GM12878 (cell line): Measurements from ENCODE around the gene MDM1. TPM values are rescaled to one million over a fixed set of nuclear protein-coding genes. Genes with fewer than 3 reads are reported as not detected.

Experiments used
- ATAC-seq: fragments of 200-7000 bp; cut with Tn5 transposase; 3 replicates; pipeline ENCODE4 v1.9.1; 2020; ENCODE audit warnings: mild to moderate bottlenecking, moderate library complexity
- BruUV-seq: library from RNA; stranded (reverse); fragments of 400-500 nt; replicated peaks from 2 replicates; lab custom pipeline; 2021; lab: Mats Ljungman, UMichigan
- CTCF ChIA-PET: fragments of 300-600 bp; sonication (Branson Sonifier 250); formaldehyde crosslinking; extraction: SDS; loops from one replicate; lab custom pipeline; 2021; ENCODE audit warnings: inconsistent platforms; lab: Yijun Ruan, JAX
- POLR2A ChIA-PET: fragments of 350-600 bp; formaldehyde crosslinking; extraction: SDS; loops from one replicate; lab custom pipeline; 2021; ENCODE audit warnings: inconsistent platforms; lab: Charles Lee
- RAD21 ChIA-PET: fragments of 300-600 bp; sonication (Branson Sonifier 250); formaldehyde crosslinking; loops from one replicate; lab custom pipeline; 2023; ENCODE audit warnings: antibody characterized with exemption; ENCODE audit not compliant: unreplicated experiment; lab: Charles Lee
- SMC1A ChIA-PET: fragments of 300-600 bp; sonication (Branson Sonifier 250); formaldehyde crosslinking; loops from one replicate; lab custom pipeline; 2023; ENCODE audit not compliant: unreplicated experiment, uncharacterized antibody; lab: Charles Lee
- DNase-seq: peaks from one replicate; pipeline ENCODE4 v3.0.0-alpha.2; 2011; ENCODE audit warnings: low read depth, low spot score
- FAIRE-seq: peaks from 3 replicates; lab custom pipeline; 2011; peaks lifted over from hg19 to GRCh38; lab: Jason Lieb, UNC
- H2AFZ ChIP-seq: 2 replicates; pipeline ENCODE4 v1.6.0; 2011; ENCODE audit warnings: low read depth, low read length, control low read depth; ENCODE audit not compliant: control insufficient read depth
- H3K27ac ChIP-seq: 2 replicates; pipeline ENCODE4 v1.5.1; 2011; ENCODE audit warnings: control low read depth; ENCODE audit not compliant: control insufficient read depth, insufficient read depth
- H3K27me3 ChIP-seq, 2 experiments: replicated peaks in 1 of 2; 2 replicates each; pipeline versions ENCODE4 v1.6.0 to v1.6.1; 2011; ENCODE audit warnings: low read length in 1 of 2; ENCODE audit not compliant: control insufficient read depth in 2 of 2, insufficient read depth in 2 of 2
- H3K36me3 ChIP-seq, 2 experiments: 2 replicates each; pipeline ENCODE4 v1.5.1; 2011; ENCODE audit warnings: low read length in 1 of 2; ENCODE audit not compliant: control insufficient read depth in 2 of 2, insufficient read depth in 2 of 2
- H3K4me1 ChIP-seq: 2 replicates; pipeline ENCODE4 v1.6.1; 2011; ENCODE audit warnings: mild to moderate bottlenecking, low read length, moderate library complexity, mixed read lengths; ENCODE audit not compliant: control insufficient read depth, insufficient read depth
- H3K4me2 ChIP-seq: 2 replicates; pipeline ENCODE4 v1.6.0; 2011; ENCODE audit warnings: control low read depth; ENCODE audit not compliant: control insufficient read depth, insufficient read depth
- H3K4me3 ChIP-seq: fragments of 200-600 bp; sonication (generic); 2 replicates; pipeline ENCODE4 v1.5.1; 2016
- H3K79me2 ChIP-seq: 2 replicates; pipeline ENCODE4 v1.6.0; 2011; ENCODE audit warnings: low read length; ENCODE audit not compliant: control insufficient read depth, insufficient read depth
- H3K9ac ChIP-seq: 2 replicates; pipeline ENCODE4 v1.8.0; 2011; ENCODE audit warnings: low read length, control low read depth, mixed read lengths; ENCODE audit not compliant: control insufficient read depth, insufficient read depth
- H3K9me3 ChIP-seq: replicated peaks from 3 replicates; pipeline ENCODE4 v1.5.1; 2011; ENCODE audit warnings: mild to moderate bottlenecking, low read length; ENCODE audit not compliant: control insufficient read depth, insufficient read depth
- H4K20me1 ChIP-seq: 2 replicates; pipeline ENCODE4 v1.6.0; 2011; ENCODE audit not compliant: control insufficient read depth, insufficient read depth
- CTCF ChIP-seq, 3 experiments: IDR thresholded peaks in 2 of 3; conservative IDR thresholded peaks in 1 of 3; 2 replicates each; pipeline ENCODE4 v1.5.1; 2011; ENCODE audit warnings: low read depth in 3 of 3, low read length in 3 of 3, mild to moderate bottlenecking in 3 of 3, control low read depth in 2 of 3, moderate library complexity in 2 of 3, inconsistent platforms in 1 of 3, mixed read lengths in 1 of 3; ENCODE audit not compliant: control insufficient read depth in 2 of 3, insufficient read depth in 1 of 3; ENCODE audit errors: extremely low read depth in 1 of 3
- E2F4 ChIP-seq: IDR thresholded peaks from 2 replicates; pipeline ENCODE4 v1.6.1; 2012; ENCODE audit warnings: low read depth, low read length, improper control_type of control experiment
- EP300 ChIP-seq, 2 experiments: fragments of 150-350 bp in 1 of 2; IDR thresholded peaks; 2 replicates each; pipeline ENCODE4 v1.6.1; 2011 to 2012; ENCODE audit warnings: low read depth in 2 of 2, low read length in 2 of 2, borderline replicate concordance in 1 of 2, improper control_type of control experiment in 1 of 2, inconsistent platforms in 1 of 2; ENCODE audit not compliant: control insufficient read depth in 1 of 2
- FOXM1 ChIP-seq: IDR thresholded peaks from 2 replicates; pipeline ENCODE4 v1.6.1; 2012; ENCODE audit warnings: low read depth, mild to moderate bottlenecking, inconsistent platforms, low read length, moderate library complexity
- IRF5 ChIP-seq: fragments of 450-650 bp; IDR thresholded peaks from 2 replicates; pipeline ENCODE4 v1.6.1; 2017; ENCODE audit warnings: borderline replicate concordance
- KAT2A ChIP-seq: conservative IDR thresholded peaks from 2 replicates; pipeline ENCODE4 v1.6.1; 2011; ENCODE audit warnings: low read depth, low read length; ENCODE audit not compliant: control insufficient read depth
- NR2C1 ChIP-seq: fragments of 450-650 bp; IDR thresholded peaks from 2 replicates; pipeline ENCODE4 v1.6.1; 2017; ENCODE audit warnings: antibody characterized with exemption, mild to moderate bottlenecking, moderate library complexity
- NR2F1 ChIP-seq: fragments of 450-650 bp; conservative IDR thresholded peaks from 2 replicates; pipeline ENCODE4 v1.6.1; 2017; ENCODE audit warnings: mild to moderate bottlenecking
- RELB ChIP-seq: fragments of 450-650 bp; IDR thresholded peaks from 2 replicates; pipeline ENCODE4 v1.6.1; 2017; ENCODE audit warnings: low read depth, mild to moderate bottlenecking, moderate library complexity
- SIN3A ChIP-seq: IDR thresholded peaks from 2 replicates; pipeline ENCODE4 v1.6.1; 2012; ENCODE audit warnings: low read depth, low read length, improper control_type of control experiment
- SIX5 ChIP-seq: IDR thresholded peaks from 2 replicates; pipeline ENCODE4 v1.6.1; 2011; ENCODE audit warnings: mild to moderate bottlenecking, low read depth, low read length, moderate library complexity; ENCODE audit not compliant: severe bottlenecking
- STAT3 ChIP-seq: IDR thresholded peaks from 2 replicates; pipeline ENCODE4 v1.6.1; 2011; ENCODE audit warnings: low read depth, low read length, improper control_type of control experiment
- ZNF207 ChIP-seq: fragments of 450-650 bp; IDR thresholded peaks from 2 replicates; pipeline ENCODE4 v1.6.1; 2014; ENCODE audit warnings: antibody characterized with exemption, mild to moderate bottlenecking, borderline replicate concordance
- ZNF217 ChIP-seq: fragments of 450-650 bp; IDR thresholded peaks from 2 replicates; pipeline ENCODE4 v1.6.1; 2017; ENCODE audit warnings: antibody characterized with exemption, mild to moderate bottlenecking
- WGBS: methylation state at CpG from one replicate; pipeline ENCODE4 v1.1.6; 2016; ENCODE audit warnings: low lambda C conversion rate; ENCODE audit not compliant: insufficient replicate concordance, insufficient coverage; ENCODE audit errors: missing lambda C conversion rate; 5-methylcytosine and 5-hydroxymethylcytosine counted together
- in situ Hi-C: fragments of 300-500 bp; cut with MboI; formaldehyde crosslinking; loops from 9 replicates; pipeline ENCODE4 v1.14.3; 2018; ENCODE audit warnings: mixed read lengths
- intact Hi-C: fragments of 100-400 bp; cut with micrococcal nuclease; formaldehyde crosslinking; loops from one replicate; pipeline ENCODE4 v1.14.2; 2022; ENCODE audit not compliant: unreplicated experiment
- polyA plus RNA-seq, 11 experiments: library from polyadenylated mRNA; depleted of rRNA in 4 of 11; unstranded in 6 of 11; stranded (reverse) in 5 of 11; fragments of >200 nt; fragmentation: Nextera tagmentation in 4 of 11; fragmentation: Illumina TruSeq in 1 of 11; extraction: Ambion mirVana in 4 of 11; extraction: Trizol in 1 of 11; gene quantifications; 1 replicate in 1 of 11; 2 replicates in 10 of 11; pipeline versions ENCODE4 v1.2.1 to v1.2.3, GENCODE V29; 2011 to 2016; ENCODE audit warnings: inconsistent platforms in 2 of 11, missing spikeins in 2 of 11, low read depth in 1 of 11
- total RNA-seq, 4 experiments: library from RNA; depleted of rRNA in 3 of 4; stranded (reverse); fragments of >200 nt in 3 of 4; fragmentation: Illumina TruSeq in 1 of 4; extraction: Trizol in 1 of 4; gene quantifications; 2 replicates each; pipeline versions ENCODE4 v1.2.1 to v1.2.3, GENCODE V29; 2013 to 2021

MDM1 gene
- total and polyA plus RNA-seq, 10 of the 15 experiments (the other 5 are each of a cell fraction or from before 2014, with no cell fraction given): 10.1 to 25.3 (median 16.5) TPM

GRCh38 chr12:68341822-68342221, 9.7 kb upstream of the MDM1 start:
- H3K9me3 ChIP-seq: no peaks in the 10 kb centered on the region
- no peak overlapping the region for H2AFZ ChIP-seq
- no peaks in the 10 kb centered on the region for H3K36me3 ChIP-seq
- in situ Hi-C loops: no loop called here
- ATAC-seq (no peak), FAIRE-seq (no peak), DNase-seq (no peak)
- no peaks in the 10 kb centered on the region for H4K20me1 ChIP-seq
- ChIA-PET POLR2A (interaction anchor here (0.5 to 1.3 kb wide), 2 partner anchors 17 to 31 kb away, joined by 3 to 8 read pairs; no protein-coding TSS in a partner anchor), RAD21 (no interaction called here), CTCF (interaction anchor here (1.8 to 1.9 kb wide), 2 partner anchors 14 to 119 kb away, joined by 4 read pairs; no protein-coding TSS in a partner anchor), SMC1A (interaction anchor here (1.3 to 1.8 kb wide), 7 partner anchors 11 to 528 kb away, joined by 3 to 6 read pairs (median 4); no protein-coding TSS in a partner anchor)
- H3K4me1 ChIP-seq: no peaks in the 10 kb centered on the region
- H3K4me2 ChIP-seq: no peak overlapping the region
- 61% methylated on average over 2 of the region's 2 CpGs for WGBS
- H3K9ac ChIP-seq: no peak overlapping the region
- no peaks in the 10 kb centered on the region; a peak in 1 of 4 replicates for H3K27me3 ChIP-seq
- no peaks in the 10 kb centered on the region for H3K79me2 ChIP-seq
- H3K27ac ChIP-seq: no peak overlapping the region
- BruUV-seq: no TSS peak
- no peak overlapping the region for H3K4me3 ChIP-seq
- intact Hi-C loops: no loop called here
- TF ChIP-seq ZNF207: no peak
- no peak for TF ChIP-seq E2F4
- no peak for TF ChIP-seq KAT2A
- TF ChIP-seq IRF5: no peak
- TF ChIP-seq CTCF (IDR thresholded peaks at IDR 0.05 in 2 of 3, conservative IDR thresholded peaks at IDR 0.05 in 1 of 3; ENCODE audit: control insufficient read depth in 2 of 3, extremely low read depth in 1 of 3, insufficient read depth in 1 of 3, low read depth in 3 of 3, low read length in 3 of 3): no peak
- no peak for TF ChIP-seq STAT3
- TF ChIP-seq ZNF217: no peak
- no peak for TF ChIP-seq NR2F1
- TF ChIP-seq FOXM1: no peak
- TF ChIP-seq SIX5: no peak
- no peak for TF ChIP-seq RELB
- no peak for TF ChIP-seq SIN3A
- no peak for TF ChIP-seq EP300 (IDR thresholded peaks at IDR 0.05; ENCODE audit: borderline replicate concordance in 1 of 2, control insufficient read depth in 1 of 2, low read depth in 2 of 2, low read length in 2 of 2)
- TF ChIP-seq NR2C1: no peak
